H1 (cell line): ENCODE data around the gene ITPKB. TPM values are rescaled to one million over a fixed set of nuclear protein-coding genes. Genes with fewer than 3 reads are reported as not detected.

Experiments used
- CTCF ChIA-PET: fragments of 300-600 bp; sonication (Branson Sonifier 250); formaldehyde crosslinking; loops from one replicate; lab custom pipeline; 2021; ENCODE audit not compliant: partially characterized antibody; lab: Charles Lee
- POLR2A ChIA-PET: fragments of 300-600 bp; sonication (Branson Sonifier 250); formaldehyde crosslinking; loops from one replicate; lab custom pipeline; 2021; ENCODE audit warnings: inconsistent platforms; ENCODE audit not compliant: partially characterized antibody; lab: Charles Lee
- DNase-seq, 2 experiments: peaks; one replicate each; pipeline versions ENCODE4 v3.0.0 to v3.0.0-alpha.2; 2010 to 2022; ENCODE audit warnings: low spot score in 2 of 2, low read depth in 1 of 2, mixed read lengths in 1 of 2
- FAIRE-seq: peaks from 2 replicates; lab custom pipeline; 2011; peaks lifted over from hg19 to GRCh38; lab: Jason Lieb, UNC
- H2AFZ ChIP-seq: 2 replicates; pipeline ENCODE4 v1.8.1; 2012; ENCODE audit warnings: low read length, inconsistent platforms
- H2AK5ac ChIP-seq: 2 replicates; pipeline ENCODE4 v1.6.1; 2013; ENCODE audit warnings: low read depth, low read length
- H2BK120ac ChIP-seq: replicated peaks from 2 replicates; pipeline ENCODE3; 2013; ENCODE audit warnings: low read depth, low read length, inconsistent platforms
- H2BK12ac ChIP-seq: 2 replicates; pipeline ENCODE4 v1.6.1; 2013; ENCODE audit warnings: low read depth, low read length
- H2BK15ac ChIP-seq: 2 replicates; pipeline ENCODE4 v1.6.1; 2013; ENCODE audit warnings: low read length
- H2BK20ac ChIP-seq: 2 replicates; pipeline ENCODE4 v1.6.1; 2013; ENCODE audit warnings: low read length
- H2BK5ac ChIP-seq: 2 replicates; pipeline ENCODE4 v1.6.1; 2013; ENCODE audit warnings: low read depth, low read length
- H3K14ac ChIP-seq: 2 replicates; pipeline ENCODE4 v1.6.1; 2013; ENCODE audit warnings: inconsistent platforms; ENCODE audit not compliant: insufficient read length
- H3K18ac ChIP-seq: 2 replicates; pipeline ENCODE4 v1.6.1; 2013; ENCODE audit warnings: low read length; ENCODE audit errors: extremely low read depth
- H3K23ac ChIP-seq: 2 replicates; pipeline ENCODE4 v1.6.1; 2013; ENCODE audit warnings: inconsistent platforms; ENCODE audit not compliant: insufficient read length
- H3K23me2 ChIP-seq: 2 replicates; pipeline ENCODE4 v1.6.1; 2013; ENCODE audit warnings: low read depth, low read length
- H3K27ac ChIP-seq: 2 replicates; pipeline ENCODE4 v1.6.1; 2011; ENCODE audit warnings: low read depth, low read length, inconsistent platforms
- H3K27me3 ChIP-seq, 4 experiments: replicated peaks in 1 of 4; 1 replicate in 1 of 4; 2 replicates in 3 of 4; pipeline versions ENCODE4 v1.6.1 to v1.8.1; 2011 to 2013; ENCODE audit warnings: low read length in 3 of 4, mild to moderate bottlenecking in 3 of 4, inconsistent platforms in 2 of 4, mixed read lengths in 2 of 4, moderate library complexity in 1 of 4; ENCODE audit not compliant: control insufficient read depth in 3 of 4, insufficient read depth in 3 of 4; ENCODE audit errors: extremely low read depth in 1 of 4
- H3K36me3 ChIP-seq, 4 experiments: 2 replicates each; pipeline versions ENCODE4 v1.6.1 to v1.8.1; 2011 to 2013; ENCODE audit warnings: mild to moderate bottlenecking in 4 of 4, low read length in 3 of 4, moderate library complexity in 2 of 4, control low read depth in 1 of 4, inconsistent platforms in 1 of 4; ENCODE audit not compliant: insufficient read depth in 4 of 4, control insufficient read depth in 2 of 4
- H3K4ac ChIP-seq: replicated peaks from 2 replicates; pipeline ENCODE3; 2013; ENCODE audit warnings: low read length, low read depth, mixed read lengths, inconsistent platforms; ENCODE audit not compliant: insufficient read length
- H3K4me1 ChIP-seq, 4 experiments: replicated peaks in 1 of 4; 1 replicate in 1 of 4; 2 replicates in 3 of 4; pipeline versions ENCODE4 v1.6.1 to v1.8.1; 2011 to 2013; ENCODE audit warnings: low read length in 3 of 4, inconsistent platforms in 2 of 4, mixed read lengths in 1 of 4; ENCODE audit not compliant: insufficient read depth in 4 of 4, control insufficient read depth in 3 of 4
- H3K4me2 ChIP-seq, 2 experiments: 2 replicates each; pipeline versions ENCODE4 v1.6.1 to v1.8.1; 2011 to 2013; ENCODE audit warnings: low read depth in 2 of 2, low read length in 2 of 2, control low read depth in 1 of 2, inconsistent platforms in 1 of 2, mild to moderate bottlenecking in 1 of 2; ENCODE audit not compliant: insufficient read depth in 1 of 2
- H3K4me3 ChIP-seq, 4 experiments: fragments of 200-600, 300-600 bp in 1 of 4; sonication (generic), shearing (Covaris generic), sonication (Bioruptor Twin) in 1 of 4; 2 replicates each; pipeline versions ENCODE4 v1.5.1 to v1.8.1; 2011 to 2016; ENCODE audit warnings: low read length in 4 of 4, low read depth in 3 of 4, control low read depth in 2 of 4, inconsistent platforms in 2 of 4, mild to moderate bottlenecking in 2 of 4, mixed read lengths in 1 of 4, moderate library complexity in 1 of 4; ENCODE audit not compliant: insufficient read depth in 2 of 4; ENCODE audit errors: extremely low read depth in 1 of 4
- H3K56ac ChIP-seq: replicated peaks from 2 replicates; pipeline ENCODE3; 2013; ENCODE audit warnings: low read depth, mild to moderate bottlenecking, mixed read lengths, low read length, inconsistent platforms; ENCODE audit not compliant: insufficient read length
- H3K79me1 ChIP-seq: 2 replicates; pipeline ENCODE4 v1.6.1; 2013; ENCODE audit warnings: low read depth, low read length, control low read depth
- H3K79me2 ChIP-seq, 2 experiments: 2 replicates each; pipeline versions ENCODE4 v1.6.1 to v1.8.1; 2012 to 2013; ENCODE audit warnings: low read length in 2 of 2, mild to moderate bottlenecking in 2 of 2, inconsistent platforms in 1 of 2; ENCODE audit not compliant: insufficient read depth in 2 of 2, control insufficient read depth in 1 of 2
- H3K9ac ChIP-seq, 4 experiments: replicated peaks in 1 of 4; 1 replicate in 1 of 4; 2 replicates in 3 of 4; pipeline versions ENCODE4 v1.6.1 to v1.8.1; 2011 to 2013; ENCODE audit warnings: low read depth in 3 of 4, low read length in 3 of 4, control low read depth in 2 of 4, mild to moderate bottlenecking in 2 of 4, moderate library complexity in 2 of 4, inconsistent platforms in 1 of 4; ENCODE audit errors: extremely low read depth in 1 of 4
- H3K9me3 ChIP-seq, 2 experiments: 2 replicates each; pipeline versions ENCODE4 v1.6.1 to v1.8.1; 2012 to 2013; ENCODE audit warnings: mild to moderate bottlenecking in 2 of 2, moderate library complexity in 2 of 2, control low read depth in 1 of 2, inconsistent platforms in 1 of 2, low read depth in 1 of 2, low read length in 1 of 2, mixed read lengths in 1 of 2; ENCODE audit not compliant: insufficient read depth in 2 of 2
- H4K20me1 ChIP-seq, 2 experiments: replicated peaks in 1 of 2; 2 replicates each; pipeline versions ENCODE3 to v1.8.1; 2011 to 2013; ENCODE audit warnings: inconsistent platforms in 2 of 2, low read length in 2 of 2, mild to moderate bottlenecking in 1 of 2; ENCODE audit not compliant: insufficient read depth in 2 of 2, control insufficient read depth in 1 of 2
- H4K5ac ChIP-seq: 2 replicates; pipeline ENCODE4 v1.6.1; 2013; ENCODE audit warnings: low read length, low read depth, mixed read lengths, inconsistent platforms; ENCODE audit not compliant: insufficient read length
- H4K8ac ChIP-seq: 2 replicates; pipeline ENCODE4 v1.8.0; 2013; ENCODE audit warnings: mild to moderate bottlenecking, moderate library complexity, low read length, inconsistent platforms; ENCODE audit not compliant: insufficient read depth; ENCODE audit errors: extremely low read depth
- H4K91ac ChIP-seq: replicated peaks from 2 replicates; pipeline ENCODE3; 2013; ENCODE audit warnings: low read length, mixed read lengths, inconsistent platforms; ENCODE audit not compliant: insufficient read length
- CBX5 ChIP-seq: fragments of 300-800, 300-1000 bp; sonication (generic); IDR thresholded peaks from 2 replicates; pipeline ENCODE4 v1.7.1; 2016; ENCODE audit warnings: antibody characterized with exemption, low read length, low read depth
- CBX8 ChIP-seq: fragments of 300-800, 300-1000 bp; sonication (generic); IDR thresholded peaks from 2 replicates; pipeline ENCODE4 v1.7.1; 2016; ENCODE audit warnings: low read depth, low read length, borderline replicate concordance
- CHD2 ChIP-seq: IDR thresholded peaks from 2 replicates; pipeline ENCODE4 v1.6.1; 2012; ENCODE audit warnings: low read length, improper control_type of control experiment
- EGR1 ChIP-seq: IDR thresholded peaks from 2 replicates; pipeline ENCODE4 v1.6.1; 2011; ENCODE audit warnings: low read depth, low read length, borderline replicate concordance
- EP300 ChIP-seq, 2 experiments: IDR thresholded peaks; 1 replicate in 1 of 2; 2 replicates in 1 of 2; pipeline ENCODE4 v1.6.1; 2011 to 2012; ENCODE audit warnings: low read depth in 2 of 2, low read length in 2 of 2, mild to moderate bottlenecking in 2 of 2, borderline replicate concordance in 1 of 2, inconsistent platforms in 1 of 2, moderate library complexity in 1 of 2
- GABPA ChIP-seq: IDR thresholded peaks from 2 replicates; pipeline ENCODE4 v1.6.1; 2011; ENCODE audit warnings: mild to moderate bottlenecking, low read length, moderate library complexity, borderline replicate concordance; ENCODE audit not compliant: insufficient read depth
- HDAC2 ChIP-seq, 2 experiments: fragments of 300-600 bp in 1 of 2; sonication (generic) in 1 of 2; IDR thresholded peaks; 2 replicates each; pipeline ENCODE4 v1.6.1; 2011 to 2012; ENCODE audit warnings: low read depth in 2 of 2, low read length in 2 of 2, mild to moderate bottlenecking in 2 of 2, moderate library complexity in 2 of 2, borderline replicate concordance in 1 of 2, inconsistent platforms in 1 of 2
- MAFK ChIP-seq: IDR thresholded peaks from 2 replicates; pipeline ENCODE4 v1.6.1; 2012; ENCODE audit warnings: low read depth, mild to moderate bottlenecking, improper control_type of control experiment, low read length
- POU5F1 ChIP-seq: IDR thresholded peaks from 2 replicates; pipeline ENCODE4 v1.6.1; 2011; ENCODE audit warnings: low read depth, mild to moderate bottlenecking, low read length, moderate library complexity
- SUZ12 ChIP-seq: fragments of 200-600 bp; sonication (generic); IDR thresholded peaks from 2 replicates; pipeline ENCODE4 v1.6.1; 2012; ENCODE audit warnings: mild to moderate bottlenecking, inconsistent platforms, low read length, moderate library complexity, mixed read lengths
- TBP ChIP-seq: IDR thresholded peaks from 2 replicates; pipeline ENCODE4 v1.6.1; 2011; ENCODE audit warnings: low read depth, low read length, improper control_type of control experiment
- WGBS, 2 experiments: shearing (Covaris generic) in 1 of 2; methylation state at CpG; one replicate each; pipeline versions ENCODE4 v1.1.6 to v1.1.7; 2013 to 2015; ENCODE audit warnings: low lambda C conversion rate in 2 of 2, mixed read lengths in 2 of 2, inconsistent platforms in 1 of 2, low coverage in 1 of 2, missing lambda C conversion rate in 1 of 2; ENCODE audit not compliant: insufficient replicate concordance in 2 of 2, insufficient coverage in 1 of 2, insufficient read length in 1 of 2; ENCODE audit errors: extremely low coverage in 1 of 2, missing lambda C conversion rate in 1 of 2; 5-methylcytosine and 5-hydroxymethylcytosine counted together
- polyA plus RNA-seq, 7 experiments: library from polyadenylated mRNA; depleted of rRNA in 3 of 7; stranded (reverse) in 5 of 7; unstranded in 2 of 7; fragments of >200 nt in 5 of 7; fragments of 200-250 nt in 2 of 7; gene quantifications; 1 replicate in 5 of 7; 2 replicates in 1 of 7; 4 replicates in 1 of 7; pipeline versions ENCODE4 v1.2.1 to v1.2.3, GENCODE V29; 2011 to 2013; ENCODE audit warnings: missing spikeins in 2 of 7, mixed read lengths in 2 of 7
- total RNA-seq: library from RNA; stranded (reverse); fragmentation: NEBNext Ultra II Directional; extraction: Animal tissue kit (Norgen Biotek cat#: 25700); gene quantifications from 2 replicates; pipeline ENCODE4 v1.2.1, GENCODE V29; 2021
- TF ChIP-seq, protein P1 (sequence below): IDR thresholded peaks from 2 replicates; pipeline ENCODE4 v1.6.1; 2012; ENCODE audit warnings: inconsistent platforms

Gene ITPKB
- total and polyA plus RNA-seq, 2 of the 8 experiments (the other 6 are each of a cell fraction or from before 2014, with no cell fraction given), result 1.7 to 4.8 TPM

DNA sequence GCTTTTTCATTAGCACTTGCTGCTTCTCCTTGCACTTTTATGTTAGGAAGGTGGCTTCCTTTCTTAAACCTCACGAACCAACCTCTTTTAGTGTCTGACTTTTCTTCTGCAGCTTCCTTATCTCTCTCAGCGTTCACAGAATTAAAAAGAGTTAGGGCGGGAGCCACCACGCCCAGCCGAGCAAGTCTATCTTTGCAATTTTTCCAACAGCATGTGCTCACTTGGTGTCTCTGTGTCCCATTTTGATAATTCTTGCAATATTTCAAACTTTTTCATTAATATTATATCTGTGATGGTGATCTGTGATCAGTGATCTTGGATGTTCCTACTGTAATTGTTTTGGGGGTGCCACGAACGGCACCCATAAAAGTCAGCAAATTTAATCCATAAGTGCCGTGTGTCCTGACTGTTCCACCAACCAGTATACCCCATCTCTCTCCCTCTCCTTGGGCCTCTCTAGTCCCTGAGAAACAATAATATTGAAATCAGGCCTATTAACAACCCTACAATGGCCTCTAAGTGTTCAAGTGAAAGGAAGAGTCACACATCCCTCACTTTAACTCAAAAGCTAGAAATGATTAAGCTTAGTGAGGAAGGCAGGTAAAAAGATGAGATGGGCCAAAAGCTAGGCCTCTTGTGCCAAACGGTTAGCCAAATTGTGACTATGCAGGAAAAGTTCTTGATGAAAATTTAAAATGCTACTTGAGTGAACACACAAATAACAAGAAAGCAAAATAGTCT lies 15.9 kb upstream of the ITPKB start:
- H3K14ac ChIP-seq, result no peak overlapping the region
- 91% methylated on average over 9 of the region's 9 CpGs; no CpG with 5 or more reads in 1 of the 2 experiments for WGBS, 2 experiments
- H4K8ac ChIP-seq, result no peak overlapping the region
- H2BK5ac ChIP-seq, result no peak overlapping the region
- no peak overlapping the region for H4K5ac ChIP-seq
- no peak overlapping the region for H2AFZ ChIP-seq
- H3K9me3 ChIP-seq, result no peaks in the 10 kb centered on the region
- no peak overlapping the region for H2AK5ac ChIP-seq
- DNase-seq (no peak), FAIRE-seq (no peak)
- POLR2A ChIA-PET, result no interaction called here
- no peaks in the 10 kb centered on the region for H3K79me1 ChIP-seq
- H3K23me2 ChIP-seq, result no peaks in the 10 kb centered on the region; the same call in 1 of the 2 replicates
- no peak overlapping the region for H2BK12ac ChIP-seq
- H3K4me2 ChIP-seq, result no peak overlapping the region
- H3K18ac ChIP-seq, result no peak overlapping the region
- H2BK20ac ChIP-seq, result no peak overlapping the region
- no peaks in the 10 kb centered on the region for H3K36me3 ChIP-seq
- H3K4me1 ChIP-seq, result no peaks in the 10 kb centered on the region
- no peaks in the 10 kb centered on the region for H3K79me2 ChIP-seq
- CTCF ChIA-PET, result no interaction called here
- no peaks in the 10 kb centered on the region for H4K20me1 ChIP-seq
- no peak overlapping the region for H3K9ac ChIP-seq
- no peaks in the 10 kb centered on the region for H3K27me3 ChIP-seq
- no peak overlapping the region for H3K27ac ChIP-seq
- H2BK120ac ChIP-seq, result no peak overlapping the region
- no peak overlapping the region for H3K56ac ChIP-seq
- H3K4ac ChIP-seq, result no peak overlapping the region
- H3K23ac ChIP-seq, result no peak overlapping the region
- H3K4me3 ChIP-seq, result no peak overlapping the region
- H2BK15ac ChIP-seq, result no peak overlapping the region
- no peak overlapping the region for H4K91ac ChIP-seq
- TF ChIP-seq CHD2, result no peak
- TF ChIP-seq MAFK, result no peak
- TF ChIP-seq EGR1, result no peak
- TF ChIP-seq CBX5, result no peak
- TF ChIP-seq TBP, result no peak
- TF ChIP-seq EP300 (IDR thresholded peaks at IDR 0.05; ENCODE audit: borderline replicate concordance in 1 of 2, low read depth in 2 of 2, low read length in 2 of 2), result no peak
- TF ChIP-seq POU5F1, result no peak
- no peak for TF ChIP-seq CBX8
- no peak for TF ChIP-seq HDAC2 (IDR thresholded peaks at IDR 0.05; ENCODE audit: borderline replicate concordance in 1 of 2, low read depth in 2 of 2, low read length in 2 of 2)
- TF ChIP-seq, protein P1, sequence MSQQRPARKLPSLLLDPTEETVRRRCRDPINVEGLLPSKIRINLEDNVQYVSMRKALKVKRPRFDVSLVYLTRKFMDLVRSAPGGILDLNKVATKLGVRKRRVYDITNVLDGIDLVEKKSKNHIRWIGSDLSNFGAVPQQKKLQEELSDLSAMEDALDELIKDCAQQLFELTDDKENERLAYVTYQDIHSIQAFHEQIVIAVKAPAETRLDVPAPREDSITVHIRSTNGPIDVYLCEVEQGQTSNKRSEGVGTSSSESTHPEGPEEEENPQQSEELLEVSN, result no peak
- TF ChIP-seq SUZ12, result no peak
- TF ChIP-seq GABPA, result no peak
